Measurements from ENCODE around the gene SEMA3C.

SEMA3C gene

DNA sequence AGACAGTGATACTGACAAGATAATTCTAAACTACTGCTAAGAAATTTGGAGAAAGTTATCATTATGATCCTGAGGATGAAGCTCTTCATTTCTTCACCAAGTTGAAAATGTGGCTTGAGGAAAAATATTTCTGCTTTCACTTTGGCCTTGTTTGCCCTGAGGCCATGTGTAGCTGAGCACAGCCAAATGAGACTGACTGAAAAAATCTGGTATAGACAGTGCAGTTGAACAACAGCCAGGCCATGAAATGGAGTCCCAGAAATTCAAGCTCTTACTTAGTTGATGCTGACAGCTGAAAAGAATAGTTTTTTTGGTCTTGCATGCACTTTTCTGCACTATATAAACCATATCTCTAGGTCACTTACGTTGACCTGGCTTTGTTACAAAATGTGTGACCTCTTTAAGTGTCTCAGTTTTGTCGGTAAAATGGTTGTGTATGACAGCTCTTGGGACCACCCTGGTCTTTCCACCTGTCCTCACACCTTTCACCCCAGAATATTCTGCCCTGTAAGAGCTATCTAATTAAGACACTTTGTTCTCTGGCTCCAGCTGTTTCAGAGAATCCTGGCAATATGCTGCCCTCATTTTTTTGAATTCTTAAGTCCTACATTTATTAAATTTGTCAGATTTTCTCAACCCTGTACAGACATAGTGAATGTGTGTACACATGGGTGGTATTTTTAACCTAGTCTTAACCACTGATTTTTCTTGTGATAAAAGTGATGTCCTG is 189.1 kb downstream of the SEMA3C start:
- no peak for DNase-seq

DNA sequence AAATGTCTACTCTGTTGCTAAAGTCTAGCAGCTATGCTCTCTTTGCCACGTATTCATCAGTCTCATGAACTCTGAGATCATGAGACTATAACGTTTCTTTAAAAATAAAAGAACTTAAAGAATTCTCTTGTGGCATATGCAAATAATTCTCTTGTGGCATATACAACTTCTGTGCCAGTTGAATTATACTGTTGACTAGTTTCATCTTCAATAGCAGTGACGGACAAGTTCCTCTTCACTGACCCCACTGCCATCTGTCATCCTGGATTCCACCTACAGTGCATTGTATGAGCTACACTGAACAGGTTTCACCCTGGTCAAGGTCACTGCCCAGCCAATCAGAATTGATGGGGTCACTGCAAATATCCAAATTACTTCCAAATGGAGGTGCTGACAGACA is 192.2 kb downstream of the SEMA3C start:
- DNase-seq: no peak

DNA sequence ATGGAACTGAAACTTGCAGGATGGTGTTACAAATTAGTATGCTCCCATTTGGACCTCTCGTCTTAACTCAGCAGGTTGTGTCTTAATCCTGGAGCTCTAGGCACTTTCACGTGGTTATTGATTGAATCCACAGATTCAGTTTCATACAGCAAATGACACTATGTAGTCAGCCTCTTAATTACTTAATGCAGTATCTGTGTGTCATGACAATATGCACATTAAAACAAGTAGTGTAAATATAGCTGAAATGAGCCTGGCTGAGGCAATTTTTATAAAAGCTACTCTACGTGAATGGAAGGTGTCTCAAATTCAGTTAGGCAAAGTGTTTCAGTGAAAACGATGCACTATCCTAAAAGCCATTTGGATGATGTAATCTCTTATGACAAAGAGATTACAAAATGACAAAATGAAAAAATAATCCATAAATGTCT is 193.7 kb downstream of the SEMA3C start:
- DNase-seq: no peak

DNA sequence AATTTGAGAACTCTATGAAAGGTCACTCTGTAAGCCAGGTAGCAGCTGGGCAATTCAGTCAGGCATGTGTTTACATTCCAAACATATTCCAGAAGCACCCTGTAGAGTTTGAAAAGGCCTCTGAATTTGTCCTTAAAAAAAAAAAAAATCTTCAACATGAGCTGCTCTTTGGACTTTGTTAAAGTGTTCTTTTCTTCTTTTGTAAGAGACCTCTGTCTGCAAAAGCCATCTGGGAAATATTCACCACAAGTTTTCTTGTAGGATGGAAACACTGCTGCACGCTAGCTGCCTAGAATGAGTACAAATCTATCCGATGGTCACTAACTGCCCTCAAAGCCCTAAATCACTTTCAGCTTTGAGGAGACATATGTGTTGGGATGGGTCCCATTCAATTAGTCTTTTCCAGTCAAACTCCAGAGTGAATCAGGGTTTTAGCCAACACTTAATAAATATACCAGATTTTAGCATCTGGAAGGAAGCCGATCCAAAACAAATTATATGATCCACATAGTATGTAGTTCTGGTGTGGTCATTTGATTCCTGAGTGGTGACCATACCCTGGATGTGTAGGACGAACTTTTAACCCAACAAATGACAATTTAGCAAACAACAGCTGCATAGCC is 194.5 kb downstream of the SEMA3C start:
- DNase-seq: no peak

DNA sequence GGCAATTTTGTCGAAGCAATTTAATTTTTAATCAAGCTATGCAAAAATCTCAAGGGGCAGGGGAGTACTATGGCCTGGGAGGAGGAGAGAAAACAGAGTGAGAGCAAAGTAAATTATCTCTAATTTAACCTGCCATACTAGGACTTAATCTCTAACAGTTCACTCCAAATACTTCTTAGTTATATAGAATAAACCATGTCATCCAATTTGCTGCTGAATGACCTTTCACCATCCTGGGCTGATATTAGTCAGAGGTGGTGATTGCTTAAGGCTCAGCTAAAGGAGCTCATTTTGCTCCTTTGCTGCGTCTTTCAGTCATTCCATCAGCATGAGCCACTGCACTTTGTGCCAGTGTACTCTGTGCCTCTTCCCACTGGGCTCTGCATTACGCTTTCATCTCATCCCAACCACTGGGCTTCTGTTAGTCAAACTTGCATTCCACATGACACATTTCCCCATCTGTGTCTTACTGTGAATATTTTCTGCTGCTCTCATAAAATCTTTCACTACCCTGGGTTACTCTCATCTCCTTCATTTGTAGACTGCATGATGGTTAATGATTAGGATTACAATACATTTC is 196.1 kb downstream of the SEMA3C start:
- no peak for DNase-seq

DNA sequence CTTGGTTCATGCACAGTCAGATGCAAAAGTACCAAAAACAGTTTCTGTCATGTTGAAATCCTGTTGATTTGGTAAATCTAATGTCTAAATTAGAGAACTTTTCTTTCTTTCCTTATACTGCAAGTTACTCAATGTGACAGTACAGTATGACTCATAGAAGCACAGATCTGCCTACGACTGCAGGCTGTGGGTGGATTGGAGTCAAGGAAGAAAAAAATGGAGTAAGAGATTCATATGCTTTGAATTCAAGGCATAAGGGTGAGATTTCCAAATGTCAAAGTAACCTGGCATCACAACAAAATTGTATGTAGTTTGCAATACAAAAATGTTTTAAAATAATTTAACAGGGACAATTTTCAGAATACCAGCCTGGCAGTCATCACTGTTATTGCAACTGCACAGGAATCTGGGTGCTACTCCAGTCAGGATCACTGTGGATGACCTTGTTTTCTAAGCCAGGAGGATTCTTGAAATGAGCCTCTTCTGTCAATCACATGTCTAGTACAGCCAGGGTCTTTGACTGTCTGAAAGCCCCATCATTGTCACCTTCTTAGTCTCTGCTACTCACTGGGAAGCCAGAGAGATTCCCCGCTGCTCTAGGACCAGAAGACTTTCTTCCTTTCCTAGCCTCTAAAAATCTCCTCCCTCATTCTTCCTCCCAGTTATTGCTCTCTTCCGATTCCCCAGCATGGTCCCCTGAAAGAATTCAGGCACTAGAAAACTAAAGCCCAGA is 196.8 kb downstream of the SEMA3C start:
- DNase-seq: no peak

DNA sequence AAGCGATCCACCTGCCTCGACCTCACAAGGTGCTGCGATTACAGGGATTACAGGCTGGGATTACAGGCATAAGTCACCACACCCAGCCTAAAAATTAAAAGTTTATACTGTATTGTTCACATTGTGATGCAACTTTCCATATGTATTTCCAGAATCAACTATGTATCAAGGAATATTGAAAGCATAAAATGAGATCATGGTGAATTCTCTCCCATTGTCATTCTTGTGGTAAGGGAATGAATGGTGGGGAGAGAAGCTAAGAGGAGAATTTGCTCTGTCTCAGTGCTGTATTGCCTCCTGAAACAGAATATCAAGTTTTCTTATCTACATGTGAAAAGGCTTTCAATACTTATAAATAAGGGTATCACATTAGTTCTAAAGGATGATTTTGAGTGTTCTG is 198.7 kb downstream of the SEMA3C start:
- no peak for DNase-seq

DNA sequence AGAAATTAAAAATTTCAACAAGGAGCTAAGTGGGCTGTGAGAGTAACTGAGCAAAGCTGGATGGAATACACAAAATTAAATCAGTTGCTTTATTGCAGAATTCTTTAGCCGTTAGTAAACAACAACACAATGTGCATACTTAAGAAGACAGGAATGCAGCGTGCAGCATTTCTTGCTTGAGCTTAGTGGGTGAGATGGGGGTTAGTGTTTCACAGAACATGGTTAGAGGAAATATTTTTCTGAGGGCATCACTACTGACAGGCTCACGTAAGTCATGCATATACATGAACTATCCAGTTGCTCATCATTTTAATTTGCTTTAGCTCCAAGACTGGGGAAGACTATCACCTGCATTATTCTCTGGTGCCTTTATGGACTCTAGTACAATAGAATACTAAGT is 199.6 kb downstream of the SEMA3C start:
- no peak for DNase-seq

DNA sequence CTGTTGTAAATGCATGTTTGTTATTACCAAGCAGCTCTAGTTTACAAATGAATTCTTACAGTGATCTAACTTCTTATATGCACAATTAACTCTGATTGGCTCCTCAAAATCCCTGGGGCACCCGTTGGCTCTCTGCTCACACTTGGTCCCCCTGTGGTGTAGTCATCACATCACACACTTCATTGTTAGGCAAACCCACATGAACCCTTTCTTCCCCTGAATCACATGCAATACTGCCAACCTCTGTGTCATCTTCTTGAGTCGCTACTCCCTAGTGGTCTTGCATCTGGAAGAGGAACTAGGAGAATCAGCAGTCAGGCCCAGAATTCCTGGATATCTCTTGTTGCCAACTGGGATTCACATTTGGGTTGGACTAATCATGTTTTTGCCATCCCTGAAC is 207.3 kb downstream of the SEMA3C start:
- DNase-seq: no peak

DNA sequence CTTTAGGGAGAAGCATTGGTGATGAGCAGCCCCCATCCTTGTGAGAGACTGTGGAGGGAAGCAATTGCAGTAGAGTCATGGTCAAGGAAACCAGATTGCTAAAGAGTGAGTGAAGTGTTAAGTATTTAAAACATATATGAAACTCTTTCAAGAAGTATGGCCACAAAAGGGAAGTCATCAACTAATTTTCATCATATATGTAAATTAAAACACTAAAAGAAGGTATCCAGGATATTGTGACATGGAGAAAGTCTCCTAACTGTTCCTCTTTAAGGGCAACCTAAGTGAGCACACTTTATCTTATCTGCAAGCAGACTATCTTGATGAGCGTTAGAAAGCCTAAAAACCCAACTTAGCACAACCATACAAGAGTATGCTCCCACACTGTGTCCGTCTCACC is 210.7 kb downstream of the SEMA3C start:
- no peak for DNase-seq

DNA sequence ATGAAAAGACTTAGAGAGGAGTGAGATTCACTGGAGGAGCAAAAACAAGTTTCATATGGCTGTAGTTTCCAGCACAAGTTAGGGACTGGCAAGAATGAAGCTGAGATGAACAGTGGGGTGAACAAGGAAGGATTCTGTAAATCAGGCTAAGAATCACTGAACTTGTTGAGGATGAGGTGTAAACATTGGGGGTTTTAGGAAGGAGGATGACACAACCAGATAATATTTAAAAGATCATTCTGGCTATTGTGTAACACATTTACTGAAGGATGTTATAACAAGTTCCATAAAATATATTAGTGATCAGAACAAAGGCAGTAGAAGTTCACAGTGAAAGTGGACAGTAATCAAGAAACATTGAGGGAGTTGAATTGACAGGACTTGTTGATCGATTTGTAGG is 211.5 kb downstream of the SEMA3C start:
- no peak for DNase-seq

DNA sequence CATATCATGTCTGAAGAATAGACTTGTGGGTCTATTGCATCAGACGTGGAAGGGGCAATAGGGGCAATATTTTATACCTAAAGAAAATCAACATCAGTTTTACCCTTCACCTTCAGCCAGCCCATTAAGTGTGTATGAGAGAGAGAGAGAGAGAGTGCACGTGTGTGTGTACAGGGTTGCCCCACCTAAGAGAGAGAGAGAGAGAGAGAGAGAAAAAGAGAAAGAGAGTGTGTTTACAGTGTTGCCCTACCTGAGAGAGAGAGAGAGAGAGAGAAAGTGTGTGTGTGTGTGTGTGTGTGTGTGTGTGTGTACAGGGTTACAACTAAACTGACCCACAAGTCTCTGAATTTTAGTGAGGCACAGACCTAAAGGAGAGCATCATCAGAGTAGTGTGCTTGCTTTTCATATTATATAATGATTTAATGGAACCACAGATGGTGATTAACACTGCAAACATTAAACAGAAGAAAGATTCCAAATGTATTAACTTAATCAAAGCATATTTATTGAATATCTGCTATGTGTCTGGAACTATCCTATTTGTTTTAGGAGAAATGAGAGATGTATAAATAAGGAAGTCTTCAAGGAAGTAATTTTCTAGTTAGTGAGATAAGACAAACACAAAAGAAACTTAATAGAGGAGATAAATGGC is 213.6 kb downstream of the SEMA3C start:
- no peak for DNase-seq

DNA sequence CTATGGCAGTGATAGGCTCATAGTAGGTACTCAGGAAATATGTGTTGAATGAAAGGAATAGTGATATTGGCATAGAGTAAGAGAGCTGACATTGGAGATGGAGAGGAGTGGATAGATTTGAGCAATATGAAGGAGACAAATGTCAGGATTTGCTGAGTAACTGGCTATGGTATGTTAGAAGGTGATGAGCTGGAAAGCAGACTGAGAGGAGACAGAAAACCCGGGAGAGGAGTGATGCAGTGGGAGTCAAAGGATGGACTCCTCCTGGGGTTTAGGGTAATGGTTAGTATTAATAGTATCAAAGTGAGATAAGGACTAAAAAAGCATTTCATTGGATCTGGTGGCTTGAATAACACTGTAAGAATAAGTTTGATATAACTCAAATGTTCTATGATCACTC is 215.6 kb downstream of the SEMA3C start:
- no peak for DNase-seq

DNA sequence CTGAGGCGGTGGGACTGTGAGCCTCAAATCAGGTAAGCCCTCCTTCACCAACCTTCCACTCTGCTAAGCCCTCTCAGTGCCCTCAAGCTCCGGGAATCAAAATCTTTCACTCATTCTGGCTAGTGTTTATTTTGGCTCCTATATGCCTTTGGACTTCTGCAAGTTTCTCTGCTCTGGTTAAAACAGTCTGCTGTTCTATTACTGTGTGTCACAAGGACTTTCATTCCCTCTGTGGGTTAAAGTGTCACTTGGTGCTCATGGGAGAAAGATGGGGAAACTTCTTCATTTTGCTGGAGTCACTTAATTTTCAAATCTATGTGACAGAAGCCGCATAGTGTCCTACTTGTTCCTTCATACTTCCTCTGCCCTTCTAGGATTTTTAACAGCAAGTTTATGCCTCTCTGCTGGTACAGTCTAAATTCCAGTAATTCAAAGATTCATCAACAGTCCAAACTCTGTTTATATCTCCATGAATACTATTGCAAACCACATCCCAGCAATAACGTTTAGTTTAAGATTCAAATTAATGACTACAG is 219.1 kb downstream of the SEMA3C start:
- DNase-seq: no peak

DNA sequence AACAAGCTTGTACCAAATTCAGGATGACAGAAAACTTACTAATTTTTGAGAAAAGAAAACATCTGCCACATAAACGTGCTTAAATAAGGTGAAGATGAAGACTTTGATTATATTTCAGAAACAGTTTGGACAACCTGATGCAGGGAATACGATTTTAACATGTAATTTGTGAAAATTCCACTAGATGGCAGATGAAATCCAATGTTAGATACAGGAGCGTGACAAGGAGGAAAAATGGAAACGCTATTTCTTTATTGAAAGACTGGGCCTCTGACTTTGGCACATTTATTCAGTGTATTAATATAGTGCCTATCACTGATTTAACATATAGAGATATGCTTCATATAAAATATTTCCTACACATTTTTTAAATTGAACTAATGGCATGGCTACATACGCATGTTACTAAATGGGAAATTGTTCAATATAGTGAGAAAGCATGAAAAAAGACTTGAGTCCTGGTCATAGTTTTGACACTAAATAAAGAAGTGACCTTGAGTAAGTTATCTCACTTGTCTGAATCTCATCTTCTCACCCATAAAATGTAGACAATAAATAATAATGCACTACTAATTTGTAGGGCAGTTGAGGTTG is 219.7 kb downstream of the SEMA3C start:
- no peak for DNase-seq

Measured in activated effector memory CD4-positive, alpha-beta T cell treated with anti-CD3 and anti-CD28 coated beads, Interleukin-2, amount 50 U/mL, for 16 hours (primary cell).